WI38 (cell line): Measurements from ENCODE around the gene ERBB2.

Experiments used
- H3K4me3 ChIP-seq: 2 replicates; pipeline ENCODE4 v1.5.1; 2011; ENCODE audit warnings: low read depth, mild to moderate bottlenecking, control low read depth, low read length
- CTCF ChIP-seq: IDR thresholded peaks from 2 replicates; pipeline ENCODE4 v1.5.1; 2012; ENCODE audit warnings: low read depth, mild to moderate bottlenecking, control low read depth, low read length

The ERBB2 gene

GRCh38 chr17:39727556-39727955 is 27.7 kb downstream of the ERBB2 start:
- TF ChIP-seq CTCF = no peak
- no peak overlapping the region for H3K4me3 ChIP-seq

- peak overlapping the region; percentile 62 for H3K4me3 ChIP-seq
Observed at GRCh38 chr17:39729280-39729851, 29.5 kb downstream of the ERBB2 start.

GRCh38 chr17:39730095-39730921 is 30.4 kb downstream of the ERBB2 start, which contains the start of gene MIEN1:
Gene MIEN1 (minus strand): TSS chr17:39730532. CDS start chr17:39730495, 37 bp downstream.
- peak within 1 kb of the TSS; percentile 62 for H3K4me3 ChIP-seq
- peak; percentile 65 for TF ChIP-seq CTCF

More at GRCh38 chr17:39729280-39729851, 29.5 kb downstream of the ERBB2 start:
- TF ChIP-seq CTCF = no peak

- TF ChIP-seq CTCF = no peak
- no peak overlapping the region for H3K4me3 ChIP-seq
Observed at GRCh38 chr17:39732586-39732985, 32.7 kb downstream of the ERBB2 start.

GRCh38 chr17:39735882-39736281 is 36.0 kb downstream of the ERBB2 start:
- TF ChIP-seq CTCF = no peak
- H3K4me3 ChIP-seq = no peak overlapping the region

GRCh38 chr17:39736319-39737165 is 36.7 kb downstream of the ERBB2 start:
- no peak overlapping the region for H3K4me3 ChIP-seq
- TF ChIP-seq CTCF = no peak
